Measurements from ENCODE around the gene SRSF4.
A peak's percentile ranks its signal among the peaks of the same experiment; 100 is the strongest.

Gene SRSF4

DNA sequence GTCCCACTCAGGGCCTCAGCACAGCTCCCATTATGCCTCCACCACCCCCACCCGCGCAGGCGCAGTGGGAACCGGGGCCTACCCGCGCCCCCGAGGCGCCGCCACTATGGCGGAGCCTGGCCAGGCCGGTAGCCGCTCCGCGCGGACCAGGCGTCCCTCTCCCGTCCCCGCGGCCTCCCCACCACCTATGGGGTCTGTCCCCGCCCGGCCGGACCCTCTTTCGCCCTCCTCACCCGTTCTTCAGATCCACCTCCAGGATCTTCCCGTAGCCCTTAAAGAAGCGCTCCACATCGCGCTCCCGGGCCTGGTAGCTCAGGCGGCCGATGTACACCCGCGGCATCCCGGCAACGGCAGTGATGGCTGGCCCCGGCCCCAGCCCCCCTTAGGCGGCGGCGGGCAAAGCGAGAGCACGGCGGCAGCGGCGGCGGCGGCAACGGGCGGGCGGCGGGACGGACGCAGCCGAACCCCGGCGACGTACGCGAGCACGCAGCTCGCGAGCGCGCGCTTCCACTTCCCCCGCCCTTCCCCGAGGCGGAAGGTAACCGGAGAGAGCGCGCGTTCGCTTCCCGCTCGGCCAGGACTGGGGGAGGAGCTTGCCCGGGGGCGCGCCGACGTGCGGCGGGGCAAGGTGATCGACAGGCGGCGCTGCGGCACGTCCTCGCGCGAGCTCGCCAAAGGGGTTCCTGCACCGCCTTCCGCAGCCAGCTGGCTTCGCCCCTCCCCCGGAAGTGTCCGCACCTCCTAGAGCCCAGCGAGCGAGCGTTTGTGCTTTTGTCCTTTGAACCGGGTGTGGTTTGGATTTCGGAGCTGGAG lies at the start of gene SRSF4:
TSS of gene SRSF4 (minus strand) at position 488 of the 813 bp plus-strand sequence. CDS start at position 340, 148 bp downstream.
- no peaks in the 10 kb centered on the region for H3K9me3 ChIP-seq (ENCODE audit: control insufficient read depth, low read length)
- H3K27me3 ChIP-seq (ENCODE audit: control insufficient read depth, insufficient read depth, low read length) = no peaks in the 10 kb centered on the region
- peak within 1 kb of the TSS; percentile 91 for H3K4me3 ChIP-seq (ENCODE audit: low read depth, low read length)
- peak within 1 kb of the TSS; percentile 100 for H3K27ac ChIP-seq
- no peaks in the 10 kb centered on the region for H3K36me3 ChIP-seq (ENCODE audit: control insufficient read depth, insufficient read depth, low read length)
- no peaks in the 10 kb centered on the region for H3K4me1 ChIP-seq
- TF ChIP-seq, protein P1, sequence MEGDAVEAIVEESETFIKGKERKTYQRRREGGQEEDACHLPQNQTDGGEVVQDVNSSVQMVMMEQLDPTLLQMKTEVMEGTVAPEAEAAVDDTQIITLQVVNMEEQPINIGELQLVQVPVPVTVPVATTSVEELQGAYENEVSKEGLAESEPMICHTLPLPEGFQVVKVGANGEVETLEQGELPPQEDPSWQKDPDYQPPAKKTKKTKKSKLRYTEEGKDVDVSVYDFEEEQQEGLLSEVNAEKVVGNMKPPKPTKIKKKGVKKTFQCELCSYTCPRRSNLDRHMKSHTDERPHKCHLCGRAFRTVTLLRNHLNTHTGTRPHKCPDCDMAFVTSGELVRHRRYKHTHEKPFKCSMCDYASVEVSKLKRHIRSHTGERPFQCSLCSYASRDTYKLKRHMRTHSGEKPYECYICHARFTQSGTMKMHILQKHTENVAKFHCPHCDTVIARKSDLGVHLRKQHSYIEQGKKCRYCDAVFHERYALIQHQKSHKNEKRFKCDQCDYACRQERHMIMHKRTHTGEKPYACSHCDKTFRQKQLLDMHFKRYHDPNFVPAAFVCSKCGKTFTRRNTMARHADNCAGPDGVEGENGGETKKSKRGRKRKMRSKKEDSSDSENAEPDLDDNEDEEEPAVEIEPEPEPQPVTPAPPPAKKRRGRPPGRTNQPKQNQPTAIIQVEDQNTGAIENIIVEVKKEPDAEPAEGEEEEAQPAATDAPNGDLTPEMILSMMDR (IDR thresholded peaks at IDR 0.05) = peak; percentile 75
- peak within 1 kb of the TSS; percentile 73 for H3K4me2 ChIP-seq (ENCODE audit: low read length)
- peak within 1 kb of the TSS; percentile 98 for H2AFZ ChIP-seq
- H3K9ac ChIP-seq = peak within 1 kb of the TSS; percentile 100
- peaks cover 21% of the 10 kb centered on the region for H3K79me2 ChIP-seq

DNA sequence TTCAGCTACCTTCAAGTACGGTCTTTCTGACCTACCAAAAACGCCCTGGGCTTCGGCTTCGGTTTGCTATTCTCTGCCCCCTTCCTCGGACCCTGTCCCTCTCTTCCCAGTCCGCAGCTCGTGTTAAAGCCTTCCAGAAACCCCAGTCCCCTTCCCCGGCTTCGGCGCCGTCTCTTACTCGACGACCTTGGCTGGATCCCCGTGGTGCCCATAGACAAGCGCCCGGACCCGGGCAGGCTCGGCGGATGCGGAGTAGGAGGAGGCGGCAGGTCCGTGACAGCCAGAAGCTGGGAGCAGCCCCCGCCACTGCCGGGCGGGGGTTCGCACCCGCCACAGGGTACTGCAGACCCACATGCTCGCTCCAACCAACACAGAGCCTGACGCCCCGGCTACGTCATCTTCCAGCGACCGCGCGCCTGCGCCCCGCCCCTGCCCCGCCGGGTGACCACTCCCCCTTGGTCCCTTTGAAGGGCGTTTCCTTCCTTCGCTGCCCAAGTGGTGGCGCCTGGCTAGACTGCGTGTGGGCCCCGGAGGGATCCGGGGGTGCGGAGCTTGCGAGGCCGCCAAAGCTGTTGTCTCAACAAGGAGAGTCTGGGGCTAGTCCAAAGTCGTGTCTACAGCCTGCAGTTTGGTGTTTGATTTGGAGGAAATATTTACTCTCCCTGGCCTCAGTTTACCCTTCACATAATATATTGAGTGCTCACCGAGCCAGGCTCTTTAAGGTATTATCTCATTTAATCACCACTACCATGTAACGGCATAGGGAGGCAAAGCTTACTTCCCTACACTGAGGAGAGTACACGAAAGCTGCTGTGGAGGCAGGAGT lies 49.1 kb upstream of the SRSF4 start, which contains the start of gene MECR:
TSS of gene MECR (minus strand) at position 382 of the 826 bp plus-strand sequence. CDS start at position 354, 28 bp downstream.
- peak within 1 kb of the TSS; percentile 66 for H3K27ac ChIP-seq
- TF ChIP-seq, protein P1 (IDR thresholded peaks at IDR 0.05) = peak; percentile 27

GRCh38 chr1:29230204-29230552 lies 48.5 kb upstream of the SRSF4 start:
- TF ChIP-seq, protein P1 (IDR thresholded peaks at IDR 0.05) = no peak
- Histone ChIP-seq H3K9me3 (ENCODE audit: control insufficient read depth, low read length) (no peaks in the 10 kb centered on the region), H3K9ac (peak overlapping the region; percentile 28), H3K4me3 (ENCODE audit: low read depth, low read length) (peak overlapping the region; percentile 95), H3K79me2 (no peaks in the 10 kb centered on the region), H3K27me3 (ENCODE audit: control insufficient read depth, insufficient read depth, low read length) (no peaks in the 10 kb centered on the region), H3K36me3 (ENCODE audit: control insufficient read depth, insufficient read depth, low read length) (no peaks in the 10 kb centered on the region), H2AFZ (peak overlapping the region; percentile 95), H3K4me1 (no peaks in the 10 kb centered on the region), H3K4me2 (ENCODE audit: low read length) (peak overlapping the region; percentile 96), H3K27ac (peak overlapping the region; percentile 66)

More for the DNA sequence above, 49.1 kb upstream of the SRSF4 start, which contains the start of gene MECR:
- H3K36me3 ChIP-seq (ENCODE audit: control insufficient read depth, insufficient read depth, low read length) = no peaks in the 10 kb centered on the region
- H3K27me3 ChIP-seq (ENCODE audit: control insufficient read depth, insufficient read depth, low read length) = no peaks in the 10 kb centered on the region
- peak within 1 kb of the TSS; percentile 96 for H3K4me2 ChIP-seq (ENCODE audit: low read length)
- peaks cover under 1% of the 10 kb centered on the region for H3K4me1 ChIP-seq
- no peaks in the 10 kb centered on the region for H3K9me3 ChIP-seq (ENCODE audit: control insufficient read depth, low read length)
- H2AFZ ChIP-seq = peak within 1 kb of the TSS; percentile 95
- H3K4me3 ChIP-seq (ENCODE audit: low read depth, low read length) = peak within 1 kb of the TSS; percentile 95
- H3K79me2 ChIP-seq = no peaks in the 10 kb centered on the region
- H3K9ac ChIP-seq = peak within 1 kb of the TSS; percentile 28

- no peak overlapping the region for H3K9ac ChIP-seq
- no peaks in the 10 kb centered on the region for H3K4me1 ChIP-seq
- H3K9me3 ChIP-seq (ENCODE audit: control insufficient read depth, low read length) = no peaks in the 10 kb centered on the region
- TF ChIP-seq, protein P1 (IDR thresholded peaks at IDR 0.05) = no peak
- H3K4me2 ChIP-seq (ENCODE audit: low read length) = no peak overlapping the region
- no peak overlapping the region for H2AFZ ChIP-seq
- no peak overlapping the region for H3K27ac ChIP-seq
- no peaks in the 10 kb centered on the region for H3K27me3 ChIP-seq (ENCODE audit: control insufficient read depth, insufficient read depth, low read length)
- H3K4me3 ChIP-seq (ENCODE audit: low read depth, low read length) = no peak overlapping the region
- H3K36me3 ChIP-seq (ENCODE audit: control insufficient read depth, insufficient read depth, low read length) = no peaks in the 10 kb centered on the region
- no peaks in the 10 kb centered on the region for H3K79me2 ChIP-seq
Measured at GRCh38 chr1:29227511-29227910, 45.8 kb upstream of the SRSF4 start.

Data from parathyroid adenoma (tissue), 2 donors.